NCI-H226 (cell line): ENCODE results near the gene SLC12A3.
"Not testable (repeated sequence)": the region's sequence is repeated elsewhere in the genome, so short reads cannot be mapped to it uniquely, and the experiment has no call there.

ENCODE experiments used
- DNase-seq: peaks from one replicate; pipeline ENCODE4 v3.0.0-alpha.2; 2015

Gene SLC12A3

DNA sequence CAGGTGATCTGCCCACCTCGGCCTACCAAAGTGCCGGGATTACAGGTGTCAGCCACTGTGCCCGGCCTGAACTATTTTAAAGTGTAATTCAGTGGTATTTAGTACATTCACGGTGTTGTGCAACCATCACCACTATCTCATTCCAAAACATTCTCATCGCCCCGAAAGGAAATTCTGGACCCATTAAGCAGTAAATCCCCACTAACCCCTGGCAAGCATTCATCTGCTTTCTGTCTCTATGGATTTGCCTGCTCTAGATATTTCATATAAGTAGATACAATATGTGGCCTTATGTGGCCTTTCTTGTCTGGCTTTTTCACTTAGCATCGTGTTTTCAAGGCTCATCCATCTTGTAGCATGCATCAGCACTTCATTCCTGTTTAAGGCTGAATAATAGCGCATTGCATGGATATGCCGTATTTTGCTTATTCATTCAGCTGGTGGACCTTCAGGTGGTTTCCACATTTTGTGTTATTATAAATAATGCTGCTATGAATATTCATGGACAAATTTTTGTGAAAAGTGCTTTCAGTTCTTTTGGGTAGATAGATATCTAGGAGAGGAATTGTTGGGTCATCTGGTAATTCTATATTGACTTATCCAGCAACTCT lies 58.6 kb downstream of the SLC12A3 start:
- DNase-seq, result peak; percentile 53

DNA sequence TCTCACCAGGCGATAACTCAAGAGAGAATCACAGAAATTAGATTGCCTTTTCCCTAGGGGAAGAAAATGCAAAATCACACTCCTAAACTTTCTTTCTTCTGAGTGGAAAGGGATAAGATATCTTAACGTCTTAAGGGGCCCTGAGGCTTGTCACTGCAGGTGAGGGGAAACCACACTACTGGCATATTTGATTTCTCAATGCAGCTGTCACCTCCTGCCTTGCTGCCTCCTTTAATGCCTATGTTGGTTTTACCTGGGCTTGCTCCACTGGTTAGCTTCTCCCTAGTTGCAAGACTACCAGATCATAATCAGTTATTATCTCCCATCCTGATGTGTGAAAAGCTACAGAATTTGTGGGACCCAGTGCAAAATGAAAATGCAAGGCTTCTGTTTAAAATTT lies 62.5 kb downstream of the SLC12A3 start:
- DNase-seq, result no peak

DNA sequence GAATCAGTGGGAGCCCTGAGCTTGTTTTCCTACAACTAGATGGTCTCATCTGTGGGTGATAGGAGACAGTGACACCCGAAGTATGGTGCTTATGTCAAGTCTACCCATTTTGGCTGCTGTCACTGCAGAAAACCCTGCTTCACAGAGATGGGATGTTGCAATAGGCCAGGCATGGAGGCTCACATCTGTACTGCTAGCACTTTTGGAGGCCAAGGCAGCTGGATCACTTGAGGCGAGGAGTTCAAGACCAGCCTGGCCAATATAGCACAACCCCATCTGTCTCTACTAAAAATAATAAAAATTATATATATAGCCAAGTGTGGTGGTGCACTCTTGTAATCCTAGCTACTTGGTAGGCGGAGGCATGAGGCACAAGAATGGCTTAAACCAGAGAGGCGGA lies 64.6 kb downstream of the SLC12A3 start:
- no peak for DNase-seq

DNA sequence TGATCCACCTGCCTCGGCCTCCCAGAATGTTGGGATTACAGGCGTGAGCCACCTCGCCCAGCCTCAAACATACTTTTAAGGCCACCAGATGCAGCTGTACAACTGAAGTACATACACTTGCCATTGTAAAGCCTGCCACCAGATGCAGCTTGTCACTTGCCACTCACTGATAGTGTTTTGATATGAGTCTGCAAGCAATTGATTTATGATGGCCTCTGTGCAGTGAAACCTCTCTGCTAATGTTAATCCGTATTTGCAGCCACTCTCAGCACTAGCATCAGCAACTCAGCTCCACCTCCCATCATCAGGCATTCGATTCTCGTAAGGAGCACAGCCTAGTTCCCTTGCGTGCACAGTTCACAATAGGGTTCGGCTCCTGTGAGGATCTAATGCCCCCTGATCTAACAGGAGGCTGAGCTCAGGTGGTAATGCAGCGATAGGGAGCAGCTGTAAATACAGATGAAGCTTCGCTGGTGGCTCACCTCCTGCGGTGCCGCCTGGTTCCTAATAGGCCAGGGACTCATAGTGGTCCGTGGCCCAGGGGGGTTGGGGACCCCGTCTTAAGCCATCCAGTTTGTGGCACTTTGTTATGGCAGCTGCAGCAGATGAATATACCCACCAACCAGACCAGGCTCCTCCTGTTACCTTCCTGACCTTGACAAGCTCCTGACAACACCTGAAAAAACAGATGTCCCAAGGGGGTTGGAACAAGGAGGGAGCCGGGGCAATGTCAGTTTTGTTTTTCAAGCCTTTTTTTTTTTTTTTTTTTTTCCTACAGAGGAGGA lies 65.7 kb downstream of the SLC12A3 start:
- no peak for DNase-seq

DNA sequence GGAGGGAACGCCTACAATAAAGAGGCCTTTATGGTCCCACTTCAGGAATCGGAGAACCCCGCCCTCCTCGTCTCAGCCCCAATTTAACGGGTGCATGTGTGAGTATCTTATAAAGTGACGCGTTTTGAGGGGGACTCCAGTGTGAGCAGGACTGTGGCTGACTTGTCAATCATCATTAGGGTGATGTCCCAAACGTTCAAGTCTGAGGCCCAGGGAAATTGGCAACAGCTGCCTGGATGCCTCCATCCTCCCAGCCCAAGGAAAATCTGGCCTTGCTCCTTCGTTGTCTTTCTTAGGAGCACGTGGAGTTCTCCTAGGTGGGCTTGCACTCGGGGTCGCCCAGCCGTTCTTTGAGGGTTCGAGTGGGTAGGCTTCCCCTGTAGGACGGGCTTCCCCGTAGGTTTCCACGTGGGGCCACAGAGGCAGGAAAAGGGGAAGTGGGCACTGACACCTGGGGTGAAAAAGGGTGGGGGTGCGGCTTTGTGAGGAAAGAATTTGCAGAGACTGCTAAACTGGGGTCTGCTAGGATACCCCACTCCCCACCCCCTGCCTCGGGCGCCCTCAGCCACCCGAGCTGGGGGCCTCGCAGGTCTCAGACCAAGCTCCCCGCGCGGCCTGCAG lies 66.4 kb downstream of the SLC12A3 start:
- no peak for DNase-seq

DNA sequence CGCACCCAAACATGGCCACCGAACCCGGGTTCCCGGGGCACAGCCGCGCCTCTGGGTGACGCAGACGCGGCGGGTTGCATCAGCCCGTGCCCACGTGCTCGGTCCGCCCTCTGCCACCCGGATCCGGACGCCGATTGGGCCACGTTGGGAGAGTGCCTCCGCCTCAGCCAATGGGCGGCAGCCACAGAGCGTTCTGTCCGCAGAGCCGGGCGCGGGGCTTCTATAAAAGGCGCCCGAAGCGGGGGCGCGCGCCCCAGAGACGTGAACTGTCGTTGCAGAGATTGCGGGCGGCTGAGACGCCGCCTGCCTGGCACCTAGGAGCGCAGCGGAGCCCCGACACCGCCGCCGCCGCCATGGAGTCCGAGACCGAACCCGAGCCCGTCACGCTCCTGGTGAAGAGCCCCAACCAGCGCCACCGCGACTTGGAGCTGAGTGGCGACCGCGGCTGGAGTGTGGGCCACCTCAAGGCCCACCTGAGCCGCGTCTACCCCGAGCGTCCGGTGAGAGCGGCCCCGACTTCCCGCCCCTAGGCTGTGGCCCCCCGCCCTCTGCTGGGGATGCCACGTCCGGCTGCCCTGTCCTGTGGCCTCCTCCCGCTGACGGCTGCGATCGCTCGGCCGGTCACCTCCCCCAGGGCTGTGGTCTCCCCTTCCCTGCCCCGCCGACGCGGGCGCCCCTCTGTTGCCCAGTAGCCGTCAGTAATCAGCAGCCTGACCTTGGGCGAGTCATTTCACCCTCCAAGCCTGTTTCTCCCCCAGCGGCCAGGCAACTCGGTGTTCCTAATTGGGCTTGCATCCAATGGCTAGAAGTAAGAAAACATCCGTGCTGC lies 67.1 kb downstream of the SLC12A3 start, which contains the start of gene HERPUD1:
Gene HERPUD1 (plus strand): TSS at position 251 of the 829 bp plus-strand sequence. CDS start 103 bp downstream, at position 354.
- DNase-seq, result peak; percentile 98

DNA sequence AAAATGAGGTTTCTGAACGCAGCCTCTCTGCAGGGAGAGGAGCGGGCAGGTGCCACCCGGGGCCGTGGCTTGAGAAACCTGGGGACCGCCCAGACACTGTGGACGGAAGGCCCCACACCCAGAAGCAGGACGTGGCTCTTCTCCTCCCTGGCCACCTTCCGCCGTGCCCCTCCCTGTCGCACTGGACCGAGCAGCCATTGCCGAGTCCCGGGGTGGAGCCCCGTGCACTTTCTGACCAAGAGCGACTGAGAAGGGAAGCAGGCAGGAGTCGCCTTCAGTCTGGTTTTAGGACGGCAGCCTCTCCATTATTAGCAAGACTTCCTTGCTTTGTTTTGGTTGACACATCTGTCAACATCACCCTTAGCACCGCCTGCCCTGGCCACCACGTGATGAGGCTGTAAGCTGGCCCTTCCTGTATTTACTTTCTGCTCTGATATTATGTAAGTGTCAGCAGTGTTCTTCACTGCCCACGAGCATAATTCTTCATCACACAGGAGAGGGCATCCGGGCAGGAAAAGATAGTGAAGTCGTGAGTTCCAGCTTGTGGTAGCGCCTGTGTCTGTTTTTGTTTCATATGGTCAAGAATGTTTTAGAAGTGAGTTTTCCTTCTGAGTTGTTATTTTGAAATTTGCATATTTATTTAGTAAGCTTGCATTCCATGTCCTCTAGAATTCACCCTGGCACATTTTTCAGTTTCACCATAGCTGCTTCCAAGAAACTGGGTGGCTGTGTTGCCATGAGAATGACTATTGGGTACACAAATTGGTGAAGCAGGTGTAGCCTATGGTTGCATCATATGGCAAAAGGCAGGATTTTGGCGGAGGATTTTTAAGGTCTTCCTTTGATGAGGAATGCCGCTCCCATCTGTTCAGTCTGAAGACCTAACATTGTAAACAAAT lies 68.0 kb downstream of the SLC12A3 start:
- DNase-seq, result peak; percentile 75

DNA sequence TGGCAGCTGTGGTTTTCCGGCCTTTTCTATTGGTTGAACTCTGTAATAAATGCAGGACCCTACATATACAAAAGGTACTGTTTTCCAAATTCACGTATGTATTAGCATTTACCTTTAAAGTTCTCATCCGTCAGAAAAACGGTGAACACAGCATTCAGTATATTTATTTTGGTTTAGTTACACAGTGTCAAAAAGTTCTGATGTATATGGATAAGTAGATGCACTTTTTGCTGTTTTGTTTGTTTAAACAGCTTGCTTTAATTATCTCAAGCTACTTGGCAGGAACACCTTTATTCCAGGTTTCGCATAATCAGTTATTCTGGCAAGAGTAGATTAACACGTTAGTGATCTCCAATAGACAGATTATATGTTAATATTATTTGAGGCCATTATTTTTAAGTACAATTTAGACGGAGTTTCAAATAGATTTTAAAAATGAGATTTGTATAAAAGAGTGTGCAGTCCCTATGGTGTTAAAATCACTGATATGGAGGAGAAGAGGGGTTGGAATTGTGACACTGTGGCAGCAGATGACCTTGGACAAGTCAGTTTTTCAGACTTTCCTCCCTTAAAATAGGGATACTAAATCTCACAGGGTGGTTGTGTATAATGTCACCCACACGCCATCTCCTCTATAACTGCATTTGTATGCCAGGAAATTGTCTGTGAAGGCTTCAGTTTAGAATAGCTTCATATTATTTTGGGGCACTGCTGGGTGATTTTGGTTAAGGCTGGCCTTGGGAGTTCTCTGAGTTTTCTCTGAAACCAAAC lies 69.0 kb downstream of the SLC12A3 start:
- no peak for DNase-seq

DNA sequence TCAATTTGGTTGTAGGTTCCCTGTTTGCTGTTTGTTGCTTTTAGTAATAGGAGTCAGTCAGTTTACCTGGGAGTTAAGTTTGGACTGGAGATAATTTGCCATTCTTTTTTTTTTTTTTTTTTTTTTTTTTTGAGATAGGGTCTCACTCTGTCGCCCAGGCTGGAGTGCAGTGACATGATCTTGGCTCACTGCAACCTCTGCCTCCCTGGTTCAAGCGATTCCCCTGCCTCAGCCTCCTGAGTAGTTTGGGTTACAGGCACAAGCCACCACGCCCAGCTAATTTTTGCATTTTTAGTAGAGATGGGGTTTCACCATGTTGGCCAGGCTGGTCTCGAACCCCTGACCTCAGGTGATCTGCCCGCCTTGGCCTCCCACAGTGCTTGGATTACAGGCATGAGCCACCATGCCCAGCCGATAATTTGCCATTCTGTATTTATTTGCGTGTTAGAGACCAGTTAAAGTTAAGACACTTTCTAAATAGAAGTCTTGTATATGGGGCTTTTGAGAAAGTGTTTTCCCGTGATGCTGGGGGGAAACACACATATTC lies 69.7 kb downstream of the SLC12A3 start:
- not testable (repeated sequence) for DNase-seq

DNA sequence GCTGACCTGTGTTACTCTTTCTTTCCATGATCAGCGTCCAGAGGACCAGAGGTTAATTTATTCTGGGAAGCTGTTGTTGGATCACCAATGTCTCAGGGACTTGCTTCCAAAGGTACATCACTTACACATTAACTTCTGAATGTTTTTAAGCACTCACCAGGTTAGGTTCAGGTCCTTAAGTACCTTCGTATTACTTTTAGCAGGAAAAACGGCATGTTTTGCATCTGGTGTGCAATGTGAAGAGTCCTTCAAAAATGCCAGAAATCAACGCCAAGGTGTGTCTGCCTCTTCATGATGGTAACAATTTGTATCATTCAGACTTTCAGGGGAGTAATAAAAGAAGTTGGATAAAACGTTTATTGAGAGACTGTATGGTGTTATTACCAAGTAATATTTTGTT lies 70.2 kb downstream of the SLC12A3 start:
- DNase-seq, result no peak

DNA sequence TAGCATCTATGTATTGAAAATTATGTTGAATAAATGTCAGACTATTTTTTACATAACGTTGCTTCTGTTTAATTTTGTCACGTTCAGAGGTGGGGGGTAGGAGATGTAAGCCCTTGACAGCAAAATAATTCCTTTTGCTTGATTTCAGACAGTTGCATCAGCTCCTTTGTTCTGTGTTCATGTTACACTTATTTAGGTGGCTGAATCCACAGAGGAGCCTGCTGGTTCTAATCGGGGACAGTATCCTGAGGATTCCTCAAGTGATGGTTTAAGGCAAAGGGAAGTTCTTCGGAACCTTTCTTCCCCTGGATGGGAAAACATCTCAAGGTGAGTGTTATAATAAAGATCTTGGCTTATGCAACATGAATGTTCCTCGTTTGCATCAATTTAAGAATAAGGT lies 71.5 kb downstream of the SLC12A3 start:
- no peak for DNase-seq

DNA sequence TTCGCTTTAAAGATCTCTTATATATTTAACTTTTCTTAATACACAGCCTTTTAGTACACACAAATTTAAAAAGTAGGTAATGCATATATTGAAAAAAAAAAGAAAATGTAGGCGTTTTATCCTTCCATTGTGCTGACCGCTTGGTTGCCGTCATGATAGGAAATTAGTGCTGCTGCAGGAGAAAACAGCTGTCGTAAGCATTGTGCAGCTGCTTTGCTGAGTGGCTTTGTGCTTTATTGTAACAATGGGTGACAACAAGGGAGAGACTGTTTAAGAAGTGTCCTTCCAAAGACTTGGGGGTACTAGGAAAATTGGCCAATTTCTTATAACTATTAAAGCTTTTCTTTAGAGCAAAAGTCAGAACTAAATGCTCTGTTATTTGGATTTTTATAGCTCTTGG lies 71.9 kb downstream of the SLC12A3 start:
- no peak for DNase-seq

DNA sequence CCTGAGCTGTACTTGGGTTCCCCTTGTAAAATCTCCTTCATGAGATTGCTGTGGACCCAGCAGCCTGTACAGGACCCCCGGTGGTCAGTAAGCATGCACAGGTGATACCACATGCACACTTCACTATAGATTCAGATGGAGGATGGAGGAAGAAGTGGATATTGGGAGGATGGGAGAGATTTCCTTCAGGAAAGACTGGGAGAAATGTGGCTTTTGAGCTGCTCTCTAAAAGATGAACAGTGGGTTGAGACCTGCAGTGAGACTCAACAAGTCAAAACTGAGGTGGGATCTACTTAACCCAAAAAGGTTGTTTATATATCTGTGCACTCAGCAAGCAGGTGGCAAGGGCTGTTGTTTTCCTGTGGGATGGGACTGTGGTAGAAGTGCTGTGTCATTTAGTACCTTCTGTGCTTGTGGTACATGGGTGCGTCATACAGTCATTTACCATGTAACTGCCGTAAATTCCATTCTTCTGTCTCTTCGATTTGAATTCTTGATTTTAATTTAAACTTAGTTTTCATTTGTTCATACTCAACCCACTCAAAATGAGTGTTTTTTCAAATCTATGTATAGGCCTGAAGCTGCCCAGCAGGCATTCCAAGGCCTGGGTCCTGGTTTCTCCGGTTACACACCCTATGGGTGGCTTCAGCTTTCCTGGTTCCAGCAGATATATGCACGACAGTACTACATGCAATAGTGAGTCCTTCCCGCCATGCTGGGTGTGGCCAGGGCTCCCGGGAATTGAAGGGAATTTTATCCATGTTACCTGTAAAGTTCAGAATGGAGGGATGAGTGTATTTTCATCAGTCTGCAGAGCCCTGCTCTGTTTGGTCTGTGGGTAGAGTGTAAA lies 73.9 kb downstream of the SLC12A3 start:
- no peak for DNase-seq

DNA sequence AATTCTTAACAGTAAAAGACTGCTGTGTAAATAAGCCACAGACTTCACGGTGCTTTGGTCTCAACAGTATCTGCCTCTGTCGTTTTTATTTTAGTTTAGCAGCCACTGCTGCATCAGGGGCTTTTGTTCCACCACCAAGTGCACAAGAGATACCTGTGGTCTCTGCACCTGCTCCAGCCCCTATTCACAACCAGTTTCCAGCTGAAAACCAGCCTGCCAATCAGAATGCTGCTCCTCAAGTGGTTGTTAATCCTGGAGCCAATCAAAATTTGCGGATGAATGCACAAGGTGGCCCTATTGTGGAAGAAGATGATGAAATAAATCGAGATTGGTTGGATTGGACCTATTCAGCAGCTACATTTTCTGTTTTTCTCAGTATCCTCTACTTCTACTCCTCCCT lies 74.8 kb downstream of the SLC12A3 start:
- DNase-seq, result no peak

DNA sequence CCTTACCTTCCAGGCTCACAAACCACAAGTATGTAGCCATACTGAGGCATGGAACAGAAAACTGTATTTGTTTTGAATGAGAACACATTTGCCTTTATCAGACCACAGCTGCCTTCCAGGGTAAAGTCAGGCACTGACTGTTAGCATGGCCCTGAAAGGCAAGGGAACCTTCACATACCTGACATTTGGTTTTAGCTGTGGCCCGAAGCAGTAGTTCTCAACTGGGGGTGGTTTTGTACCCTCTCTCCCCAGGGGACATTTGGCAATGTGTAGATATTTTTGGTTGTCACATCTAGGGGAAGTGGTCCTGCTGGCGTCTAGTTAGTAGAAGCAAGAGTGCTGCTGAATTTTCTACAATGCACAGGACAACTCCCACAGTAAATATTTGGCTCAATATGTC lies 76.1 kb downstream of the SLC12A3 start:
- DNase-seq, result no peak

DNA sequence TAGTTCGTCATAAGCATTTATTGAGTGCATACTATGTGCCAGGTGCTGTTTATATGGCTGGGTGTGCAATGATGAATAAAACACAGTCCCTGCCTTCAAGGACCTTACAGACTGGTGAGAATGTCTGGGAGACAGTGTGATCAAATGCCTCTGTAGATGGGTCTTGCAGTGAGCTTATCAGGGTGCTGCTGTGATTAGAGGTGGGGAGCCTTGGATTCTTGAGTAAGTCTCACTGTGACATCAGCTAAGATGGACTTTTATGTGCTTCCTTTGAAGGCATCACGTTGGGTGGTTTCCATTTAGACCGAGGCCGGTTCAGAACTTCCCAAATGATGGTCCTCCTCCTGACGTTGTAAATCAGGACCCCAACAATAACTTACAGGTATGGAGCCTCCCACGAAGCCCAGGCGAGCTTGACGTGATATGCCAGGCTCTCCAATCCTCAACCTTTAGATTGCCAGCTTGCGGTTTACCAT lies 76.9 kb downstream of the SLC12A3 start:
- DNase-seq, result no peak

DNA sequence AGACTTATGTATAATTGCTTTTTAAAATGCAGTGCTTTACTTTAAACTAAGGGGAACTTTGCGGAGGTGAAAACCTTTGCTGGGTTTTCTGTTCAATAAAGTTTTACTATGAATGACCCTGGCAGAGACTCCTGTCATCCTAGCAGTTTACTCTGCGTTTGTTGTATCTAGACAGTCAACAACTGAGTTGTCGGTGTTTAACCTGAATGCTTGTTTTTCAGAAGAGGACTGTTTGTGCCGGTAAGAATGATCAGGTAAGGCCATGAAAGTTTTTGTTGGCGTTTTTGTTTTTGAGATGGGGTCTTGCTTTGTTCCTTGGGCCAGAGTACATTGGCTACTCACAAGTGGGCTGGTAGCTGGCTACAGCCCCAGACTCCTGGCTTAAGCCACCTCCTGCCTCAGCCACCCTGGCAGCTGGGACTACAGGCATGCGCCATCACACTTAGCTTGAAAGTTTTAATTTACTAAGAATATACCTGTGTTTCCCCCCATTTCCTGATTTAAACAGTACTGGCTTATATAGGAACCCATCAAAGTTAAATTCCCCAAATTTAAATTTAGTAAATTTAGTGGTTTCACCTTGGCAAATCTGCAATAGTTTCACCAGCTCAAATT lies 78.9 kb downstream of the SLC12A3 start:
- DNase-seq, result no peak

DNA sequence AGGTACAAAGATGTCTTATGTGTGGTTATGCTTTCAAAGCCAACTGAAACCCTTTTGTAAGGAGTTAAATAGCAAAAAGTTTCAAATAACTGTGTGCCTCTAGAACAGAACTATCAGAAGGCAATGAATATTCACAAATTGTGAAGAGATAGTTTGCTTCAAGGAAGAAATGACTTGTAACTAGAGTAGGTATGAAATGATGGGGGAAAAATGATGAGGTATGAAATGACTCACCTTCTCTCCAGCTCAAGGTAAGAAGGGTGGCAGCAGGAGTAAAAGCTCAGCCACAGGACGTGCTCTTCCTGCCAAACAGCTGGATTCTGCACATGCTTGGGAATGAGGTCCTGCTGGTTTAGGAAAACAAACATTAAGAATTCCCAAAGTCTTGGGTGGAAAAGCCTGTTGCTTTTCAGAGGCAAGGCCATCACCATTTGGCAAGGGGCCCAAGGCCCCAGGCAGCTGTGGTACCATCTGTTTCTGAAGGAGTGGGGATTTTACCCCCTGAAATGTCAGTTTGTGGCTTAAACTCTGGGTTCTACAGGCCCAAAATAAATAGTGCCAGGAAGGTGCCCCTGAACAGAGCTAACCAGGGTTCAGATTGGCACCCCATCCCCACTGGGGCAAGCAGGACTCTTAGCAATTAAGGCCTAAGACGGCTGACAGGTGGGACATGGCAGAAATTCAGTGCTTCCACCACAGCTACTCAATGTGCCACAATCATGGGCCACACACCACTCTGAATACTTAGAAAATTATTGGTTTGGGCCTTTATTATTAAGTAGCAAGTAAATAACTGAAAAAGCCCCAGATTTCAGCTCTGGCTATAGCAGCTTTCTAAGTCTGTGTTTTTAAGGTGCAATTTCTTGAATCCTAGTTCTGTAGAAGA lies 80.2 kb downstream of the SLC12A3 start:
- no peak for DNase-seq
